T-helper 2 cell treated with Interferon-gamma antibody and Interleukin-4, amounts not matched to agents 100 ng/mL and 5 ng/mL, for 36 hours (primary cell): Measurements from ENCODE around the gene VPS11. TPM values are rescaled to one million over a fixed set of nuclear protein-coding genes. Genes with fewer than 3 reads are reported as not detected.
"Not testable (repeated sequence)": the region's sequence is repeated elsewhere in the genome, so short reads cannot be mapped to it uniquely, and the experiment has no call there.

ENCODE experiments used
- intact Hi-C: fragments of 100-400 bp; cut with micrococcal nuclease; formaldehyde crosslinking; loops from one replicate; pipeline ENCODE4 v1.15.1; 2023
- total RNA-seq: library from RNA; stranded (reverse); gene quantifications from 2 replicates; pipeline ENCODE4 v1.2.3, GENCODE V29; 2022

VPS11 gene
- 31.7 and 36.5 TPM in 2 replicates for total RNA-seq

GRCh38 chr11:119067371-119068222, at the start of gene VPS11:
VPS11 (plus strand) TSS chr11:119067818; CDS start chr11:119067824, 6 bp downstream.
- intact Hi-C loops: loop anchor here (1.0 to 5.0 kb wide), 8 partner anchors 10 to 265 kb away; partner anchors contain the start of genes HINFP, HMBS, HYOU1 and RNF26

GRCh38 chr11:119018074-119018938, 49.3 kb upstream of the VPS11 start, which contains the start of the genes RPS25 and TRAPPC4:
RPS25 (minus strand) TSS chr11:119018343; CDS start chr11:119018284, 59 bp downstream.
TRAPPC4 (plus strand) TSS chr11:119018766; CDS start chr11:119018796, 30 bp downstream.
- intact Hi-C loops: loop anchor here (1.0 to 2.0 kb wide), 9 partner anchors 12 to 228 kb away; partner anchors contain the start of genes CENATAC, DDX6, HINFP and HYOU1

GRCh38 chr11:119019996-119020395, 47.6 kb upstream of the VPS11 start:
- intact Hi-C loops: loop anchor here (2.0 kb wide), 2 partner anchors 91 to 229 kb away; partner anchors contain the start of gene DDX6

GRCh38 chr11:119021631-119022030, 46.0 kb upstream of the VPS11 start:
- intact Hi-C loops: no loop called here

GRCh38 chr11:119023741-119024140, 43.9 kb upstream of the VPS11 start:
- intact Hi-C loops: no loop called here

- intact Hi-C loops: no loop called here
Observed at GRCh38 chr11:119024430-119025098, 43.1 kb upstream of the VPS11 start.

GRCh38 chr11:119025099-119025473, 42.5 kb upstream of the VPS11 start:
- intact Hi-C loops: no loop called here

GRCh38 chr11:119025541-119025940, 42.1 kb upstream of the VPS11 start:
- intact Hi-C loops: no loop called here

- intact Hi-C loops: no loop called here
Observed at GRCh38 chr11:119025978-119026766, 41.4 kb upstream of the VPS11 start.

GRCh38 chr11:119026970-119027369, 40.6 kb upstream of the VPS11 start:
- intact Hi-C loops: no loop called here

GRCh38 chr11:119027561-119028345, 39.9 kb upstream of the VPS11 start:
- intact Hi-C loops: no loop called here

GRCh38 chr11:119028346-119029068, 39.1 kb upstream of the VPS11 start:
- intact Hi-C loops: no loop called here

GRCh38 chr11:119029069-119029339, 38.6 kb upstream of the VPS11 start:
- intact Hi-C loops: no loop called here

- intact Hi-C loops: loop anchor here (1.0 kb wide), 3 partner anchors 11 to 31 kb away; partner anchors contain the start of genes CENATAC, HYOU1, RPS25 and TRAPPC4
Observed at GRCh38 chr11:119029340-119030028, 38.1 kb upstream of the VPS11 start.

GRCh38 chr11:119030029-119030328, 37.6 kb upstream of the VPS11 start:
- intact Hi-C loops: loop anchor here (1.0 kb wide), 3 partner anchors 12 to 32 kb away; partner anchors contain the start of genes CENATAC, HYOU1, RPS25 and TRAPPC4

GRCh38 chr11:119030329-119031047, 37.1 kb upstream of the VPS11 start, which contains the start of gene SLC37A4:
SLC37A4 (minus strand) TSS chr11:119030877.
- intact Hi-C loops: loop anchor here (1.0 kb wide), 3 partner anchors 12 to 32 kb away; partner anchors contain the start of genes CENATAC, HYOU1, RPS25 and TRAPPC4

GRCh38 chr11:119031912-119032280, 35.7 kb upstream of the VPS11 start:
- intact Hi-C loops: no loop called here

- intact Hi-C loops: not testable (repeated sequence)
Observed at GRCh38 chr11:119033421-119033820, 34.2 kb upstream of the VPS11 start.
